Mononuclear cell (primary cell): ENCODE results near the gene AFF1. TPM values are rescaled to one million over a fixed set of nuclear protein-coding genes. Genes with fewer than 3 reads are reported as not detected.

ENCODE experiments used
- H3K27me3 ChIP-seq: 2 replicates; pipeline ENCODE4 v1.6.0; 2011; ENCODE audit warnings: low read length, control low read depth; ENCODE audit not compliant: insufficient read depth
- H3K4me1 ChIP-seq: 2 replicates; pipeline ENCODE4 v1.5.1; 2011; ENCODE audit warnings: mild to moderate bottlenecking, low read length, control low read depth; ENCODE audit not compliant: insufficient read depth
- H3K4me3 ChIP-seq: 2 replicates; pipeline ENCODE4 v1.5.1; 2011; ENCODE audit warnings: mild to moderate bottlenecking, low read length, moderate library complexity
- H3K9me3 ChIP-seq: 2 replicates; pipeline ENCODE4 v1.5.1; 2011; ENCODE audit warnings: low read depth, mild to moderate bottlenecking, control low read depth, low read length
- total RNA-seq: library from RNA; depleted of rRNA; stranded (reverse); fragments of >200 nt; gene quantifications from one replicate; pipeline ENCODE4 v1.2.3, GENCODE V29; 2012

Gene AFF1
- total RNA-seq, result 31.7 TPM

- H3K9me3 ChIP-seq, result no peaks in the 10 kb centered on the region
- peaks cover 45% of the 10 kb centered on the region for H3K4me1 ChIP-seq
- peak within 1 kb of the TSS; percentile 78 for H3K4me3 ChIP-seq
- no peaks in the 10 kb centered on the region for H3K27me3 ChIP-seq
These were observed at the start of gene AFF1 for GRCh38 chr4:86934771-86935565. AFF1 (plus strand) TSS chr4:86935011; CDS start chr4:86948534, 13,523 bp downstream.

GRCh38 chr4:86890790-86891189 is 44.0 kb upstream of the AFF1 start:
- Histone ChIP-seq H3K27me3 (peaks cover 24% of the 10 kb centered on the region), H3K4me3 (no peak overlapping the region), H3K9me3 (no peaks in the 10 kb centered on the region), H3K4me1 (peaks cover 13% of the 10 kb centered on the region)

GRCh38 chr4:86891762-86892635 is 42.8 kb upstream of the AFF1 start, which contains the start of gene C4orf36:
C4orf36 (minus strand) TSS chr4:86892422; CDS start chr4:86891520, 902 bp downstream.
- peak within 1 kb of the TSS; percentile 41 for H3K4me3 ChIP-seq

GRCh38 chr4:86892636-86892960 is 42.2 kb upstream of the AFF1 start:
- H3K4me3 ChIP-seq, result peak overlapping the region; percentile 41

More at GRCh38 chr4:86891762-86892635, 42.8 kb upstream of the AFF1 start, which contains the start of gene C4orf36:
- H3K27me3 ChIP-seq, result peaks cover 24% of the 10 kb centered on the region
- peaks cover 13% of the 10 kb centered on the region for H3K4me1 ChIP-seq
- no peaks in the 10 kb centered on the region for H3K9me3 ChIP-seq

DNA sequence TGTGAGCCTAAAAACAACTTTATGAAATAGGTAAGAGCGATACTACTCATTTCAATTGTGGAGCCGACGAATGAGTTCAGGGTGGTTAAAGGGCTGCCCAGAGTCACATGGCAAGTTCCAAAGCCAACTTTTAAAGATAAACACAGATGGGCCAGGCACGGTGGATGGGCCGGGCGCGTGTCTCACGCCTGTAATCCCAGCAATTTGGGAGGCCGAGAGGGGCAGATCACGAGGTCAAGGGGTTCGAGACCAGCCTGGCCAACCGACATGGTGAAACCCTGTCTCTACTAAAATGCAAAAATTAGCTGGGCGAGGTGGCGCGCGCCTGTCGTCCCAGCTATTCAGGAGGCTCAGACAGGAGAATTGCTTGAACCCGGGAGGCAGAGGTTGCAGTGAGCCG is 41.7 kb upstream of the AFF1 start:
- Histone ChIP-seq H3K4me1 (peaks cover 13% of the 10 kb centered on the region), H3K4me3 (no peak overlapping the region), H3K27me3 (peaks cover 24% of the 10 kb centered on the region), H3K9me3 (no peaks in the 10 kb centered on the region)

More at GRCh38 chr4:86892636-86892960, 42.2 kb upstream of the AFF1 start:
- Histone ChIP-seq H3K9me3 (no peaks in the 10 kb centered on the region), H3K4me1 (peaks cover 13% of the 10 kb centered on the region), H3K27me3 (peaks cover 24% of the 10 kb centered on the region)

GRCh38 chr4:86894455-86894854 is 40.4 kb upstream of the AFF1 start:
- Histone ChIP-seq H3K9me3 (no peaks in the 10 kb centered on the region), H3K4me1 (peaks cover 13% of the 10 kb centered on the region), H3K4me3 (no peak overlapping the region), H3K27me3 (peaks cover 24% of the 10 kb centered on the region)

- Histone ChIP-seq H3K9me3 (no peaks in the 10 kb centered on the region), H3K4me1 (peaks cover 13% of the 10 kb centered on the region), H3K27me3 (peaks cover 19% of the 10 kb centered on the region), H3K4me3 (no peak overlapping the region)
These were observed 38.9 kb upstream of the AFF1 start for GRCh38 chr4:86895692-86896488.

DNA sequence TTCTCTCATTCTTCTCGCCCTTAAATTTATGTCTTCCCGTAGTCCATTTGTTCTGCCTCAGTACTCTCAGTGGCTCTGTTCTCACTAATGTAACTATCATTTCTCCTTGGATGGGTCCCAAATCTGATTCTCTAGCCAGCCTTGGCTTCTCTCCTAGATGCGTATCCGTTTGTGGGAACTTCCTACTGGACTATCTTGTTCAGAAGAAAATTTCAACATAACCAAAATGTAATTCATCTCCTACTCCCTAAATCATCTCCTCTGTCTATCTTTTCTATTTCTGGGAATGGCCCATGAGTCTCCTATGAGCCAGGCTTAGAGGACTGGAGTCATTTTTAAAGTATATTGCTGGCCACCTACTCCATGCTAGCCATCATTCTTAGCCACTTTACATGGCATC is 38.2 kb upstream of the AFF1 start:
- Histone ChIP-seq H3K4me3 (no peak overlapping the region), H3K4me1 (peaks cover 12% of the 10 kb centered on the region), H3K27me3 (peaks cover 12% of the 10 kb centered on the region), H3K9me3 (no peaks in the 10 kb centered on the region)

DNA sequence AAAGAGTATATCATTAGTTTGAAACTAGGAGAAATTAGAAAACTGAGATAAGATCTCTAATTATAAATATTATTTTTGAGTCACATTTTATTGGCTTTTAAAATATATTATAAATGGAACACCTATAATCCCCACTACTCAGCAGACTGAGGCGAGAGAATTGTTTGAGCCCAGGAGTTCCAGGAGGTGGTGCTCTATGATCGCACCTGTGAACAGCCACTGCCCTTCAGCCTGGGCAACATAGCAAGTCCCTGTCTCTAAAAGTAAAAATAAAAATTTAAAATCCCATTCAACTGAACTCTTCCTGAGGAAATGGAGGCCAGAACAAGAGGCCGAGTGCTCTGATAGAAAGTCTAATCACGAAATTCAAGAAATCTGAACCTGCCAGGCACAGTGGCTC is 36.2 kb upstream of the AFF1 start:
- H3K9me3 ChIP-seq, result no peaks in the 10 kb centered on the region
- no peak overlapping the region for H3K4me3 ChIP-seq
- no peaks in the 10 kb centered on the region for H3K4me1 ChIP-seq
- H3K27me3 ChIP-seq, result no peaks in the 10 kb centered on the region

GRCh38 chr4:86901864-86902263 is 32.9 kb upstream of the AFF1 start:
- peaks cover 12% of the 10 kb centered on the region for H3K4me1 ChIP-seq
- H3K9me3 ChIP-seq, result no peaks in the 10 kb centered on the region
- H3K27me3 ChIP-seq, result no peaks in the 10 kb centered on the region
- no peak overlapping the region for H3K4me3 ChIP-seq

- no peak overlapping the region for H3K4me3 ChIP-seq
- H3K4me1 ChIP-seq, result peaks cover 58% of the 10 kb centered on the region
- H3K27me3 ChIP-seq, result no peaks in the 10 kb centered on the region
- H3K9me3 ChIP-seq, result no peaks in the 10 kb centered on the region
These were observed 26.6 kb upstream of the AFF1 start for GRCh38 chr4:86908251-86908657.

GRCh38 chr4:86909546-86910295 is 25.1 kb upstream of the AFF1 start:
- H3K4me3 ChIP-seq, result no peak overlapping the region
- H3K4me1 ChIP-seq, result peaks cover 47% of the 10 kb centered on the region
- H3K27me3 ChIP-seq, result no peaks in the 10 kb centered on the region
- no peaks in the 10 kb centered on the region for H3K9me3 ChIP-seq

- Histone ChIP-seq H3K4me3 (no peak overlapping the region), H3K4me1 (peaks cover 46% of the 10 kb centered on the region), H3K27me3 (no peaks in the 10 kb centered on the region), H3K9me3 (no peaks in the 10 kb centered on the region)
These were observed 24.4 kb upstream of the AFF1 start for GRCh38 chr4:86910369-86910768.
